DMS153 treated with DMSO at 0.1 percent for 48 hours (cell line): ENCODE results near the gene PUSL1.
"Not testable (repeated sequence)": the region's sequence is repeated elsewhere in the genome, so short reads cannot be mapped to it uniquely, and the experiment has no call there.

ENCODE experiments used
- DNase-seq: peaks from one replicate; lab custom pipeline; 2025; ENCODE audit not compliant: unreplicated experiment; lab: John Stamatoyannopoulos, UW

Gene PUSL1

DNA sequence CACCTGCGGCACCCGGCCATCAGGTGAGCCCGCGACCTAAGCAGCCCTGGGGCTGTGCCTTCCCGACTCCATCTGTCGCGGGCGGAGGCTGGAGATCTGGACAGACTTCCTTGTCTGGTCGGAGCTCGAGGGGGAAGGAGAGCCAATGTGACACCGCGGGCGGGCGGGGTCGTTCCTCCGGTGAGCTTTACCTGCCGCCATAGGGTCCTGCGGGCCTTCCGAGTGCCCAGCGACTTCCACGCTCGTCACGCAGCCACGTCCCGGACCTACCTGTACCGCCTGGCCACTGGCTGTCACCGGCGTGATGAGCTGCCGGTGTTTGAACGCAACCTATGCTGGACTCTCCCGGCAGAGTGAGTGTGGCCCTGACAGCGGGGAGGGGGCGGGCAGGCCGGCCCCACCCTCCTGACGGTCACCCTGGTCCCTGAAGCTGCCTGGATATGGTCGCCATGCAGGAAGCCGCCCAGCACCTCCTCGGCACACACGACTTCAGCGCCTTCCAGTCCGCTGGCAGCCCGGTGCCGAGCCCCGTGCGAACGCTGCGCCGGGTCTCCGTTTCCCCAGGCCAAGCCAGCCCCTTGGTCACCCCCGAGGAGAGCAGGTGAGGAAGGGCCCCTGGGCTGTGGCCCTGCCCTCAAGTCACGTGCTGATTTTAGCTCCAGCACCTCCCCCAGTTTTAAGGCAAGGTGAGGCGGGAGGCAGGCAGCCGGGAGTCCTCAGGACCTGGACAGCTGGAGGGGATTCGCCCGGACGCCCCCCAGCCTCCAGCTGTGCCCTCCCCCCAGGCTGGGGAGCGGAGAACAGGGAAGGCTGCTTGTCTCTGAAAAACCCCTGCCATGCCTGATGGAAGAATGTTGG is 1.1 kb downstream of the PUSL1 start:
- DNase-seq: no peak

DNA sequence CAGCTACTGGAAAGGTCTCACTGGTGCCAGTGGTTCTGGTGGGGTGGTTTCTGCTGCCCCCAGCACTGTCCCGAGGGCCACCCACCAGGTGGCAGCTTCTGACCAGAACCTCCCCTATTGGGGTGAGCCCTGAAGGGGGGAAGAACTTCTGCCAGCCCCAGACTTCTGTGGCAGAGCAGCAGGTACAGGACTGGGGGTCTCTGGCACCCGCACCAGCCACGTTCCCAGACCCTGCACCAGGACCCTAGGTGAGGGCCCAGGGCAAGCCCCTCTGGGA is 1.6 kb downstream of the PUSL1 start:
- no peak for DNase-seq

DNA sequence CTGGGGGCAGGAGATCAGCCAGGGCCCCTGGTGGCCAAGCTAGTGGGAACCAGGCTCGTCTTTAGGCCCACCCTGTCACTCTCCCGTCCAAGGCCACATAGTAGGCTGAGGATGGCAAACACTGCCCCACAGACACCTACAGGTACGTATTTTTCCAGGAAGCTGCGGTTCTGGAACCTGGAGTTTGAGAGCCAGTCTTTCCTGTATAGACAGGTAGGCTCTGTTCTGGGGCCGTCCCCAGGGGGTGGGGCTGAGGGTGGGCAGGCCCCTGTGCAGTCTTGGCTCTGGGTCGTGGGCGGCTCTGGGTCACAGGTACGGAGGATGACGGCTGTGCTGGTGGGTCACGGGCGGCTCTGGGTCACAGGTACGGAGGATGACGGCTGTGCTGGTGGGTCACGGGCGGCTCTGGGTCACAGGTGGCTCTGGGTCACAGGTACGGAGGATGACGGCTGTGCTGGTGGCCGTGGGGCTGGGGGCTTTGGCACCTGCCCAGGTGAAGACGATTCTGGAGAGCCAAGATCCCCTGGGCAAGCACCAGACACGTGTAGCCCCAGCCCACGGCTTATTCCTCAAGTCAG is 2.2 kb downstream of the PUSL1 start:
- no peak for DNase-seq

DNA sequence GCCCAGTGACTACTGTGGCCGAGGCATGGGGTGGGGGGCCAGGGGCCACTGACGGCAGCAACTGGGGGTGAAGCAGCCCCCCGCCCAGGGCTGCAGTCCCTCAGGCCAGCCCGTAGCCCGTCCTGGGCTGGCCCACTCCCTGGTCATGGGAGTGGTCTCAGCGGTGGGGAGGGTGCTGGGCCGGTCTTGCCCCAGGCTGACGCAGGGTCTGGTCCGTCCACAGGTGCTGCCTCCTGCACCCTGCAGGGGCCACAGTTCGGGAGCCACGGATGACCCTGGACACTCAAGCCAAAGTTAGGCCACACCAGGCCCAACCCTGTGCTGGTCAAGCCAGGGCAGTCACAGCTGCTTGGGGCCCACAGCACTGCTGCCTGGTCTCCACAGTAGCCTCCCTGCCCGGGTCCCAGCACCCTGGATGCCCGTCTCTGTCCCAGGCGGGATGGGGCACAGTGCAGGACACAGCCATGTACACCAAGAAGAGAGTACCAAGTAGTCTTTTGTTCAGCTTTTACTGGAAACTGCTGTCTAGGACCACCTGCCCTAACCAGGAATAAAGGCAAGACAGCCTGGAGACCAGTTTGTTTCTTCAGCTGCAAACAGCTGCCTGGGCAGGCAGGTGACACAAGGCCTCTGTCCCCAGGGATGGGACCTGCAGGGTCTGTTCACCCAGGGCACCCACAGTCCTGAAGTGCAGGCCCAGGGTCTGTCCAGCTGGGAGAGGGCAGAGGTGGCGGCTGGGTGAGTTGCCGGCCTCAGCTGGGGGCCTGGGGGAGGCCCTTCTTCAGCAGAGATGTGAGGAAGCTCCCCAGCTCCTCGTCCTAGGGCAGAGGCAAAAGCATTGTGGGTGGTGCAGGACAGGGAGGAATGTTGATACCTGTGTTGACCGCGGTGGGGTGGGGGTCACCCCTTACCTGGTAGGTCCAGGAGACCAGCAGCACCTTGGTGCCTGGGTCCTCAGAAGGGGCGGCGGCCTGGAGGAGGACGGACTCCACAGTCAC is 3.0 kb downstream of the PUSL1 start:
- DNase-seq: no peak

DNA sequence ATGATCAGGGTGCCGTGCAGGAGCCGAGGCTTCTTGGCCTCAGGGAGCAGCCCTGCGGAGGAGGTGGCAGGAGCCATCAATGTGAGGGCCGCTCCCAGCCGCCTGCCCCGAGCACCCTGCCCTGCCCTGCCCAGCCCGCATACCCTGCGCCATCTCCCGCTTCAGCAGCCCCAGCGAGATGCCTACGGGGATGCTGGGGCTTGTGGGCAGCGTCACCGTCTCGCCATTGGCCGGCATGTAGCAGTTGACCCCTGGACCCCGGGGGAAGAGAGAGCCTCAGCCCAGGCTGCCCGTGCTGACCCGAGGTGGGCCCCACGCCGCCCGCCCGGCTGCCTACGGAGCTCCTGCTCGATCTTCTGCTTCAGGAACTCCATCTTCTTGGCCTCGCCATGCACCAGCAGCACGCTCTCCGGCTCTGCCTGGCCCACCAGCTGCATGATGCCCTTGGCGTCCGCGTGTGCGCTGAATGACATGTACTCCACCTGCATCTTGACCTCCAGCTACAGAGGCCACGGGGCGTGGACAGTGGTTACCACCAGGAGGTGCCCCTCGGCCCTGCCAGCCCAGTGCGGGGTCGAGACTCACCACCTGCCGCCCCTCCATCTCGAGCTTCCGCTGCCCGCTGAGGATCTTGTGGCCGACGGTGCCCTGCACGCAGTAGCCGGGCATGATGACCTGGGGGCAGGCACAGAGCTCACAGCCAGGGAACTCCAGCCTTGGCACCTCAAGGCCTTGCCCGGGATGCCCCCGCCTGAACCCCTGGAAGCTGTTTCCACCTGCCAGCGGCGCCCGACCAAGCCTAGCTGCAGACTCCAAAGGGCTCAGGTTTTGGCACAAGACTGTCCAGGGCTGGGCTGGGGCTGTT is 4.3 kb downstream of the PUSL1 start:
- DNase-seq: no peak

DNA sequence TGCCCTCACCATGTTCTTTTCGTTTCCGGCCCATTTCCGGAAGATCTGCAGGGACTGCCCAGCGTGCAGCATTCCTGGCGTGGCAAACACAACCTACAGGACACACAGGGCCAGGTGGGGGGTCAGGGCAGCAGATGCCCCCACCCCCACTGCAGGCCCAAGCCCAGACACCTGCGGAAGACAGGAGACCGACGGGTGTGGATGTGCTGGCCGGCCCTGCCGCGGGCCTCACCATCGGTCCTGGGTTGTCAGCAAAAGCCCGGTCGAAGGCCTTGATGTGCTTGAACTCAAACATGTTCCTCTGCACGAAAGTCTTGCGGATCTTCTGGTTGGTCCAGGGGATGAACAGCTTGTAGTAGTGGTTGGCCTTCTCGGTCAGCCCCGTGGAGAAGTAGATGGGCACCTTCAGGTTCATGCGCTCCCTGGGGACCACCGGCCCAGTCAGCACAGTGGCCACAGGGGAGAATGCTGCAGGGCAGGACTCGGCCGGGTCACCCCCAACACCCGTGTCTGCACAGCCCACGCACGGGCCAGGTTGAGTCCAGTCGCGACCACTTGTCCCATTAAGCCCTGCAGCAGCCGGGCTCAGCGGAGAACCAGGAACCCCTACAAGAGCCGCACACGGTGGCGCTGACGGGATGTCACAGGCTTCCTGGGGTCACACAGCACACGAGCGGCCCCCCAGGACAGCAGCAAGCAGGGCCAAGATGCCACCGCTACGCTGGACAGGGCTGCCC is 5.3 kb downstream of the PUSL1 start:
- DNase-seq: no peak

DNA sequence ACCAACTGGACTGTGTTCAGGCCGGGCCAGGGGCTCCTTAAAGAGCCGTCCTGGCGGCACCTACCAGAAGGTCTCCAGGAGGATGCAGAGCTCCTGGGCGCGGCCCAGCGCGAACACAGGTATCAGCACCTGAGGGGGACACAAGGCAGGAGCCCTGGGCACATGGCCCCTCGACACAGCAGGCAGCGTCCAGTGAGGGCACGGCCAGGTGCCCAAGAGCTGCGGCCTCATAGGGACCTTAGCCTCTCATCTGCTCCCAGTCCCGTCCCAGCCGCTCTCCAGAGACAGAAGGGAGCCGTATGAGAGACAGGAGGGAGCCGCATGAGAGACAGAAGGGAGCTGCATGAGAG is 5.8 kb downstream of the PUSL1 start:
- no peak for DNase-seq

DNA sequence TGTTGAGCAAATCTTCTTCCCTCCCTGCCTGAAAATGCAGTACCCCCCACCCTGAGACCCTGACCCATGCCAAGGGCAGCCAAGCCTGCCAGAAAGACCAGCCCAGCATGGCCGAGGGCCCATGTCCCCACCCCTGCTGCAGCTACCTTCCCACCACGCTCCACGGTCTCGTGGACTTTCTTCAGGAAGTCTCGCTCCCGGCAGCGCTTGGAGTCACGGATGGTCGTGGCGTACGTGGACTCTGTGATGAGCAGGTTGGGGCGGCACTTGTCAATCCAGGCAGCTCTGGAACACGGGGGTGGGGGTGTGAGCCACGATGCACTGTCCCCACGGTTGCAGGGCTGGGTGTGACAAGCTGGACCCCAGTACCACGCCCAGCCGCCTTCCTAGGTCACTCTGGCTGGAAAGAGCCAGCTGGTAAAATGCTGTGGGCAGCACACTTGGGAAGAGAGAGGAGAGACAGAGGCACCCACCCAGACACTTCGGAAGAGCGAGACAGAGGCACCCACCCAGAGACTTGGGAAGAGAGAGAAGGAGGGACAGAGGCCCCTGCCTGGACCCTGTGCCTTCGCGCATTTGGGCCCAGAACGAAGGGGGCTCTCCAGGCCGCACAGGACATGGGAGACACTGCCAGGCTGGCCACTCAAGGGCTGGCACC is 6.4 kb downstream of the PUSL1 start:
- DNase-seq: no peak

DNA sequence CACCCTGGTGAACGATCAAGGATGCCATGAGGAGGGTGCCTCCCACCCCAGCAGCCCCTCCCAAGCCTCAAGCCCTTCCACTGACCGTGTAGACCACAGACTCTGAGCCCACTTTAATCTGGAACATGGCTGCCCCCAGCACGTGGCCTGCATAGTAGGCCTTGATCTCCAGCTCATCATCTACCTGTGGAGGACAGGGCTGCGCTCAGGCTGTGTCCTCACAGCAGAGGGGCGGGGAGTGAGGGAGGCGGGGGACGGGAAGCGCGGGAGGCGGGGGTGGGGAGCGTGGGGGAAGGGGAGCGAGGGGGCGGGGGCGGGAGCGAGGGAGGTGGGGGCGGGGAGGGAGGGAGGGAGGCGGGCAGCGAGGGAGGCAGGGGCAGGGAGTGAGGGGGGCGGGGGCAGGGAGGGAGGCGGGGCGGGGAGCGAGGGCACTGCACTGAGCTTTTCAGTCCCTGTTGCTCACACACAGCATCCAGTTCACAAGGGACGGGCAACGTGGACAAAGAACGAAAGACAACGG is 7.1 kb downstream of the PUSL1 start:
- DNase-seq: no peak

DNA sequence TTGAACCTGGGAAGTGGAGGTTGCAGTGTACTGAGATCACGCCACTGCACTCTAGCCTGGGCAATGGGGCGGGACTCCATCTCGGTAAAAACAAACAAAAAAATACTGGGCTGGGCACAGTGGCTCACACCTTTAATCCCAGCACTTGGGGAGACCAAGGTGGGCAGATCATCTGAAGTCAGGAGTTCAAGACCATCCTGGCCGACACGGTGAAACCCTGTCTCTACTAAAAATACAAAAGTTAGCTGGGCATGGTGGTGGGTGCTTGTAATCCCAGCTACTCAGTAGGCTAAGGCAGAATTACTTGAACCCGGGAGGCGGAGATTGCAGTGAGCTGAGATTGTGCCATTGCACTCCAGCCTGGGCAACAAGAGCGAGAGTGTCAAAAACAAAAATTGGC is 7.8 kb downstream of the PUSL1 start:
- not testable (repeated sequence) for DNase-seq

DNA sequence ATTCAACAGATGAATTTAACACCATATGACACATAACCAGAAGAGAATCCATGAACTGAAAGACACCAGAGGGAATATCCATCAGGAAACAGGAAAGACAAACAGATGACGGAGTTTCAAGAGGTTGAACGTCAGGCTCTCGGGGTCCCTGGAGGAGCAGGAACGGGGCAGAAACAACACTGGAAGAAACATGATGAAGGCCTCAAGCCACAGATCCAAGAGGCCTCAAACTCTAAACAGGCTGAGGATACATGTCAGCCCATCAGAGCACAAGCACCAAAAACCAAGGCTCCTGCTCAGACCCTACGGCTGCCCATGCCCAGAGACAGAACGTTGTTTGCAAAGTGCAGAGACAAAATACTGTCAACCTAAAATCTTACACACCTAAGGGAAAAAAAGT is 9.0 kb downstream of the PUSL1 start:
- no peak for DNase-seq

DNA sequence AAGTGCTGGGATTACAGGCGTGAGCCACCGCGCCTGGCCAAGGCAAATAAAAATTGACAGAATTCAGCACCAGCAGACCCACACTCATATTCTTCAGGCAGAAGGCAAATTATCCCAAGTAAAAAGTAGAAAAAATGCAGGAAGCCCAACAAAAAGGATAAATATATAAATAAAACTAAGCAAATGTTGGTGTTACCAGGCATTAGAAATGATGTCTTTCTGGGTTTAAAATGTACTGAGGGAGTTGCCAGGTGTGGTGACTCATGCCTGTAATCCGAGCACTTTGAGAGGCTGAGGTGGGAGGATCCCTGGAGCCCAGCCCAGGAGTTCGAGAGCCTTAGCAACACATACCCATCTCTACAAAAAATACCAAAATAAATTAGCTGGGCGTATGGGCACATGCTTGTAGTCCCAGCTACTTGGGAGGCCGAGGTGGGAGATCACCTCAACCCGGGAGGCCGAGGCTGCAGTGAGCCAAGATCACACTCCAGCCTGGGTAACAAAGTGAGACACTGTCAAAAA is 9.8 kb downstream of the PUSL1 start:
- DNase-seq: peak; percentile 86

DNA sequence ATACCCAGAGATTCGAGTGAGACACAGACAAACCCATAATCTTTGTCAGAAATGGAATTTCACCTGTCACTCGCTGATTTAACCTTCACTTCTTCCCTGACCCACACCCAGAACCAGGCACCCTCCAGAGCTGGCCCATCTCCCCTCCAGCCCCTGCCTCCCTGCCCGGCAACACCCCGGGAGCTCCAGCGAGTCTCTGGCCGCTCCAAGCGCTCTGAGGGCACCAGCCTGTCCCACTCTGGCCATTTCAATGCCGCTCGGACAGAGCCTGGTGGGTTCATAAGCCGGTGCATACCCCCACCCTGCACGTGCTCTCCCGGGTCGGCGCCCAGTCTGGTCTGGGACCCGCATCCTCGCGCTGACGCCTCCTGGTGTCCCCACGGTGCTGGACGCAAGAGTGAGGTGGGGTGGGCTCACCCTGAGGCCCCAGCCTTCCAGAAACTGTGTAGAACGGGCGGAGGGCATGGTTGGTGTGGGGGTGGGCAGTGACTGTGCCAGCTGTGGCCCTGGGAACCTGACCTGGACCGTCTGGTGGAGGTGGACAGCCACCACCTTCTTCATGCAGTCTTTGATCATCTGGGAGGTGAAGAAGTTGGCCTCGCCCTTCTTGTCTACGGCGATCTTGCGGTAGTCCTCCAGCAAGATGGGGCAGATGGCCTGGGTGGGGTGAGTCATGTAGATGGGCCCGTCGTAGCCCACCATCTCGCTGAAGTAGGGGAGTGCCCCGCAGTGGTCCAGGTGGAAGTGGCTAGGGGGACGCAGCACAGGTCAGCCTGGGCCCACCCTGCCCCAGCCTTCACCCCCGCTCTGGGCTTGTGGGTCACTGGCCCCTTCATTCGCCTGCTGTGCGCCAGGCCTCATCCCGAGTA is 10.6 kb downstream of the PUSL1 start:
- DNase-seq: no peak

DNA sequence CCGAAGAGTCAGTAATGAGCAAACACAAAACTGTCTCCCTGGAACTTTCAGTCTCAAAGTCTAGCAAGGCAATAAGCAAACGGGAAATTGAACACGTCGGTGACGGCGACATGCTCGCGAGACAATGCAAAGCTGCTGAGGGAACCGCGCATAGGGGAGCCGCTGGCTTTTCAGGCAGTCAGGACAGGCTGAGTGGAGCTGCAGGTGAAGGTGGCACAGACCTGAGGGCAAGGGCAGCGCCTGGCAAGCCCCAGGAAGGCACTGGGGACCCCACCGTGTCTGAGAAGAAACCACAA is 11.2 kb downstream of the PUSL1 start:
- no peak for DNase-seq

DNA sequence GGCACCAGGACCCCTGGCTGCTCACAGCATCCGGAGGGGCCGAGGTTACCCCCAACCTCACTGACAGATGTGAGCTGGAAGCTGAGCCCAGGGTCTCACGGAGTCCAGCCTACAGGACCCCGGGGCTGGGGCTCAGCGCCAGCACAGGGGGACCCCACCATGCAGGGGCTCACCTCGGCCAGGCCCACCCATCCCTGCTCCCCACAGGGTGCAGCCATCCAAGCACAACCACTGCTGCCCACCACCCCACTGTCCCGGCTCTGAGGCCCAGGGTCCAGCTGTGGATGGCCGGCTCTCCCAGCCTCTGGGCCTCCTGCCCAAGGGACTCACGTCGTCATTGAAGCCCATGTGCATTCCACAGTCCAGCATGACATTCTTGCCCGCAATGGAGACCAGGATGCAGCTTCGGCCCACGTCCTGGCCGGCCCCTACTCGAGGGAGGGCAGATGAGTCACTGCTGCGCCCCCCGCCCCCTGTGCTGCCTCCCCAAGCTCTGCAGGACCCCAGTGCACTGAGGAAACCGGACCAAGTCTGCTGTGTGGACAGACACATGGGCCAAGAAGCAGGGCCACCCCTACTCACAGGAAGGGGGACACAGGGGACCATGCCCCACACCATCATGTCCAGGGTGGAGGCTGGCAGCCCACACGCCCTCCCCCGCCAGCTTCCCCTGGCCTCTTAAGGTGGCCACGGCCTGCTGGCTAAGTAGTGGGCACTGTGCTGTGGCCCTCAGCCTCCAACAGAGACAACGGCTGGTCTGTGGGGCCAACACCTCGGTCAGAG is 12.5 kb downstream of the PUSL1 start:
- no peak for DNase-seq

DNA sequence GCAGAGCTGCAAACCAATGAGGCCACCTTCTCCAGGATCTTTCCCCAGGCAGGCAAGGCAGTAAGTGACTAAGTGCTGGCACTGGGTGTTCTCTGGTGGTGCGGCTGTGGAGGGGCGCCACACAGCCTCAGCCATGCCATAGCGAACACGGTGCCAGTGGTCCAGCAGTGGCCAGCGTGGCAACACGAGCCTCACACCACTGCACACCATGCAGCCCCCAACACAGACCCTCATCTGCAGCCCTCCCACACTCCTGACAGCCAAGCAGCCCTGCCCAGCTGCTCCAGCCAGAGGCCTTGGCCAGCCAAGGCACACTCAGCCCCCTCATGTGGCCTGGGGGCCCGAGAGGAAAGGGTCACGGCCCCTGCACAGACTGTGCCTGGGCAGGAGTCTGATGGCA is 13.1 kb downstream of the PUSL1 start:
- DNase-seq: no peak

DNA sequence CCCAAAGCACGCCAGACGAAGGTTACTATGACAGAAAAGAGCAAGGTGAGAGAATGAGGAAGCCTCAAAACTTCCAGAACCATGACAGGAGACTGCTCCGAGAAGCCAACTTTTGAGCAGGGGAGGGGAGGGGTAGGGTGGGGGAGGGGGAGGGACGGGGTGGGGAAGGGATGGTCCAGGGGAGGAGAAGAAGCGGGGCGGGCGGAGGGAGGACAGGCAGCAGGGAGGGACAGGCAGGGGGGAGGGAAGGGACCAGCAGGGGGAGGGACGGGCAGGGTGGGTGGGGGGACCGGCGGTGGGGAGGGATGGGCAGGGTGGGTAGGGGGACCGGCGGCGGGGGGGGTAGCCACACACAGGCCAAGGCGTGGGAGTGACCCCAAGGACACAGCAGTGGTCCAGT is 14.0 kb downstream of the PUSL1 start:
- no peak for DNase-seq

DNA sequence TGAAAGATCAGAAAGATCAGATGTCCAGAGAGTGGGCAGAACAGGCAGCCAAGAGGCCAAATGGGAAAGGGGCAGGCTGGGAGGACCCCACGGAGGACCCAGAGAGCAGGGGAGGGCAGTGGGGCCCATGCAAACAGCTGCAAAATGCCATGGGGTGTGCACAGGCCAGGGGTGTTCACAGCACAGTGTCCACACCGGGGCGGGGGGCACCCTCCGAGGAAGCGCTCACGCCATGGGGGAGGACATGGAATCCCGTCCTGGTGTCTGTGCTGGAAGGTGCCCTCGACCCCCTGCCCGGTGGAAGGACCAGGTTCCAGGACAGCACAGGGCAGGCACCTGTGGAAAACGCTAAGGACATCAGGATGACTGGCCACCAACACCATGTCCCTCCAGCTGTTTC is 14.6 kb downstream of the PUSL1 start:
- no peak for DNase-seq
